HL-60/S4 treated with retinoic acid at 250 ng/mL for 4 days and 3 days (cell line): ENCODE data around the gene TMEM214.

Experiments
- in situ Hi-C: fragments of 300-500 bp; cut with MboI; formaldehyde crosslinking; loops from 2 replicates; pipeline ENCODE4 v1.7.0; 2022; ENCODE audit warnings: low sequenced_read_pairs

Gene TMEM214

GRCh38 chr2:27032495-27033252, at the start of gene TMEM214:
TSS of gene TMEM214 (plus strand) at chr2:27032965. CDS start at chr2:27033016, 51 bp downstream.
- in situ Hi-C loops = no loop called here

- in situ Hi-C loops = no loop called here
Measured at GRCh38 chr2:26983746-26984145, 49.0 kb upstream of the TMEM214 start.

- in situ Hi-C loops = no loop called here
Measured at GRCh38 chr2:26985807-26986206, 47.0 kb upstream of the TMEM214 start.

- in situ Hi-C loops = no loop called here
Measured at GRCh38 chr2:26986576-26986975, 46.2 kb upstream of the TMEM214 start.

GRCh38 chr2:26988058-26988860, 44.5 kb upstream of the TMEM214 start:
- in situ Hi-C loops = no loop called here

GRCh38 chr2:26989156-26989555, 43.6 kb upstream of the TMEM214 start:
- in situ Hi-C loops = no loop called here

- in situ Hi-C loops = no loop called here
Measured at GRCh38 chr2:26991717-26992116, 41.0 kb upstream of the TMEM214 start.

- in situ Hi-C loops = no loop called here
Measured at GRCh38 chr2:26993768-26994167, 39.0 kb upstream of the TMEM214 start.

- in situ Hi-C loops = no loop called here
Measured at GRCh38 chr2:26994983-26995382, 37.8 kb upstream of the TMEM214 start.

- in situ Hi-C loops = no loop called here
Measured at GRCh38 chr2:26997394-26997793, 35.4 kb upstream of the TMEM214 start.

- in situ Hi-C loops = no loop called here
Measured at GRCh38 chr2:26998323-26998722, 34.4 kb upstream of the TMEM214 start.

- in situ Hi-C loops = no loop called here
Measured at GRCh38 chr2:27000228-27000627, 32.5 kb upstream of the TMEM214 start.

GRCh38 chr2:27000995-27001394, 31.8 kb upstream of the TMEM214 start:
- in situ Hi-C loops = no loop called here

- in situ Hi-C loops = no loop called here
Measured at GRCh38 chr2:27001950-27002349, 30.8 kb upstream of the TMEM214 start.

- in situ Hi-C loops = no loop called here
Measured at GRCh38 chr2:27003007-27003406, 29.8 kb upstream of the TMEM214 start.

GRCh38 chr2:27003857-27004256, 28.9 kb upstream of the TMEM214 start:
- in situ Hi-C loops = no loop called here

- in situ Hi-C loops = no loop called here
Measured at GRCh38 chr2:27006602-27007415, 26.0 kb upstream of the TMEM214 start.

- in situ Hi-C loops = no loop called here
Measured at GRCh38 chr2:27007416-27008374, 25.1 kb upstream of the TMEM214 start.

GRCh38 chr2:27008678-27009077, 24.1 kb upstream of the TMEM214 start:
- in situ Hi-C loops = no loop called here

GRCh38 chr2:27009083-27009482, 23.7 kb upstream of the TMEM214 start:
- in situ Hi-C loops = no loop called here
